SK-N-SH (cell line): Measurements from ENCODE around the gene GPD2.

ENCODE experiments used
- EP300 ChIP-seq, 2 experiments: IDR thresholded peaks; 2 replicates each; pipeline versions ENCODE4 v1.4.0 to v1.6.1; 2012; ENCODE audit warnings: borderline replicate concordance in 1 of 2, low read depth in 1 of 2, low read length in 1 of 2
- FOXJ3 ChIP-seq: sonication (generic); formaldehyde crosslinking; IDR thresholded peaks from 2 replicates; pipeline ENCODE4 v1.5.1; 2020; ENCODE audit warnings: mild to moderate bottlenecking, missing genetic modification reagents
- FOXM1 ChIP-seq: IDR thresholded peaks from 2 replicates; pipeline ENCODE4 v1.4.0; 2012; ENCODE audit warnings: low read depth, mild to moderate bottlenecking
- JUND ChIP-seq: IDR thresholded peaks from 2 replicates; pipeline ENCODE4 v1.4.0; 2012
- MXI1 ChIP-seq: IDR thresholded peaks from 2 replicates; pipeline ENCODE4 v1.6.1; 2012; ENCODE audit warnings: mild to moderate bottlenecking, low read depth, low read length, improper control_type of control experiment
- RAD21 ChIP-seq: IDR thresholded peaks from 2 replicates; pipeline ENCODE4 v1.6.1; 2012; ENCODE audit warnings: mild to moderate bottlenecking, low read length
- RCOR1 ChIP-seq: fragments of 150-350 bp; IDR thresholded peaks from 2 replicates; pipeline ENCODE4 v1.6.1; 2017; ENCODE audit warnings: antibody characterized with exemption, low read length
- RFX5 ChIP-seq: IDR thresholded peaks from 2 replicates; pipeline ENCODE4 v1.6.1; 2012; ENCODE audit warnings: mild to moderate bottlenecking, improper control_type of control experiment, low read length
- SIN3A ChIP-seq: IDR thresholded peaks from 2 replicates; pipeline ENCODE4 v1.6.1; 2012; ENCODE audit warnings: low read depth, mild to moderate bottlenecking, low read length, moderate library complexity, borderline replicate concordance
- TAF1 ChIP-seq: IDR thresholded peaks from 2 replicates; pipeline ENCODE4 v1.6.1; 2012; ENCODE audit warnings: low read depth, mild to moderate bottlenecking, low read length, moderate library complexity, borderline replicate concordance
- TF ChIP-seq, protein P1 (sequence below): fragments of 200-600 bp; sonication (generic); IDR thresholded peaks from 2 replicates; pipeline ENCODE4 v1.6.1; 2017; ENCODE audit warnings: antibody characterized with exemption, mild to moderate bottlenecking, moderate library complexity
- TF ChIP-seq, protein P2 (sequence below): fragments of 150-350 bp; IDR thresholded peaks from 2 replicates; pipeline ENCODE4 v1.6.1; 2017; ENCODE audit warnings: antibody characterized with exemption, low read length, low read depth, borderline replicate concordance
- TF ChIP-seq, protein P3 (sequence below): IDR thresholded peaks from 2 replicates; pipeline ENCODE4 v1.4.0; 2012; ENCODE audit warnings: low read depth, borderline replicate concordance
- TF ChIP-seq, protein P4 (sequence below): IDR thresholded peaks from 2 replicates; pipeline ENCODE4 v1.6.1; 2012; ENCODE audit warnings: mild to moderate bottlenecking, low read depth, low read length, moderate library complexity

DNA sequence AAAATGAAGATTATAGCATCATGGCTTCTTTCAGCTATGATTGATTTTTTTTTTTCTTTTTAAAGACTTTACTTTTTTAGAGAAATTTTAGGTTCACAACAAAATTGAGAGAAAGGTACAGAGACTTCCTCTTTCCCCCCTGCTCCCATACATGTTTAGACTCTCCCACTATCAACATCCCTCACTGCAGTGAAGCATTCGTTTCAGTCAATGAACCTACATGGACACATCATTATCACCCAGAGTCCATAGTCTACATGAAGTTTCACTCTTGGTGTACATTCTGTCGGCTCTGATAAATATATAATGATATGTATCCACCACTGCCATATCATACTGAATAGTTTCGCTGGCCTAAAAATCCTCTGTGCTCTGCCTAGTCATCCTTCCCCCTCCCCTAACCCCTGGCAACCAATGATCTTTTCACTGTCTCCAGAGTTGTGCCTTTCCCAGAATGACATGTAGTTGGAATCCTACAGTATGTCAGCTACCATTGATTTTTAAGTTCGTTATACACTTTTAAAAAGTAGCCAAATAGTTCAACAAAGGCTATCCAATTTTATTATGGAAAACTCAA is 86.8 kb downstream of the GPD2 start:
- TF ChIP-seq, protein P1, sequence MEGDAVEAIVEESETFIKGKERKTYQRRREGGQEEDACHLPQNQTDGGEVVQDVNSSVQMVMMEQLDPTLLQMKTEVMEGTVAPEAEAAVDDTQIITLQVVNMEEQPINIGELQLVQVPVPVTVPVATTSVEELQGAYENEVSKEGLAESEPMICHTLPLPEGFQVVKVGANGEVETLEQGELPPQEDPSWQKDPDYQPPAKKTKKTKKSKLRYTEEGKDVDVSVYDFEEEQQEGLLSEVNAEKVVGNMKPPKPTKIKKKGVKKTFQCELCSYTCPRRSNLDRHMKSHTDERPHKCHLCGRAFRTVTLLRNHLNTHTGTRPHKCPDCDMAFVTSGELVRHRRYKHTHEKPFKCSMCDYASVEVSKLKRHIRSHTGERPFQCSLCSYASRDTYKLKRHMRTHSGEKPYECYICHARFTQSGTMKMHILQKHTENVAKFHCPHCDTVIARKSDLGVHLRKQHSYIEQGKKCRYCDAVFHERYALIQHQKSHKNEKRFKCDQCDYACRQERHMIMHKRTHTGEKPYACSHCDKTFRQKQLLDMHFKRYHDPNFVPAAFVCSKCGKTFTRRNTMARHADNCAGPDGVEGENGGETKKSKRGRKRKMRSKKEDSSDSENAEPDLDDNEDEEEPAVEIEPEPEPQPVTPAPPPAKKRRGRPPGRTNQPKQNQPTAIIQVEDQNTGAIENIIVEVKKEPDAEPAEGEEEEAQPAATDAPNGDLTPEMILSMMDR = no peak
- TF ChIP-seq SIN3A (no peak), RAD21 (no peak), MXI1 (no peak), RCOR1 (no peak), TAF1 (no peak), JUND (no peak), EP300 (IDR thresholded peaks at IDR 0.05; ENCODE audit: borderline replicate concordance in 1 of 2, low read depth in 1 of 2, low read length in 1 of 2) (no peak), FOXM1 (no peak), RFX5 (no peak), FOXJ3 (CRISPR knock-in tag) (no peak)
- TF ChIP-seq, protein P2, sequence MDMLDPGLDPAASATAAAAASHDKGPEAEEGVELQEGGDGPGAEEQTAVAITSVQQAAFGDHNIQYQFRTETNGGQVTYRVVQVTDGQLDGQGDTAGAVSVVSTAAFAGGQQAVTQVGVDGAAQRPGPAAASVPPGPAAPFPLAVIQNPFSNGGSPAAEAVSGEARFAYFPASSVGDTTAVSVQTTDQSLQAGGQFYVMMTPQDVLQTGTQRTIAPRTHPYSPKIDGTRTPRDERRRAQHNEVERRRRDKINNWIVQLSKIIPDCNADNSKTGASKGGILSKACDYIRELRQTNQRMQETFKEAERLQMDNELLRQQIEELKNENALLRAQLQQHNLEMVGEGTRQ = no peak
- TF ChIP-seq, protein P3, sequence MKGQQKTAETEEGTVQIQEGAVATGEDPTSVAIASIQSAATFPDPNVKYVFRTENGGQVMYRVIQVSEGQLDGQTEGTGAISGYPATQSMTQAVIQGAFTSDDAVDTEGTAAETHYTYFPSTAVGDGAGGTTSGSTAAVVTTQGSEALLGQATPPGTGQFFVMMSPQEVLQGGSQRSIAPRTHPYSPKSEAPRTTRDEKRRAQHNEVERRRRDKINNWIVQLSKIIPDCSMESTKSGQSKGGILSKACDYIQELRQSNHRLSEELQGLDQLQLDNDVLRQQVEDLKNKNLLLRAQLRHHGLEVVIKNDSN = no peak
- TF ChIP-seq, protein P4, sequence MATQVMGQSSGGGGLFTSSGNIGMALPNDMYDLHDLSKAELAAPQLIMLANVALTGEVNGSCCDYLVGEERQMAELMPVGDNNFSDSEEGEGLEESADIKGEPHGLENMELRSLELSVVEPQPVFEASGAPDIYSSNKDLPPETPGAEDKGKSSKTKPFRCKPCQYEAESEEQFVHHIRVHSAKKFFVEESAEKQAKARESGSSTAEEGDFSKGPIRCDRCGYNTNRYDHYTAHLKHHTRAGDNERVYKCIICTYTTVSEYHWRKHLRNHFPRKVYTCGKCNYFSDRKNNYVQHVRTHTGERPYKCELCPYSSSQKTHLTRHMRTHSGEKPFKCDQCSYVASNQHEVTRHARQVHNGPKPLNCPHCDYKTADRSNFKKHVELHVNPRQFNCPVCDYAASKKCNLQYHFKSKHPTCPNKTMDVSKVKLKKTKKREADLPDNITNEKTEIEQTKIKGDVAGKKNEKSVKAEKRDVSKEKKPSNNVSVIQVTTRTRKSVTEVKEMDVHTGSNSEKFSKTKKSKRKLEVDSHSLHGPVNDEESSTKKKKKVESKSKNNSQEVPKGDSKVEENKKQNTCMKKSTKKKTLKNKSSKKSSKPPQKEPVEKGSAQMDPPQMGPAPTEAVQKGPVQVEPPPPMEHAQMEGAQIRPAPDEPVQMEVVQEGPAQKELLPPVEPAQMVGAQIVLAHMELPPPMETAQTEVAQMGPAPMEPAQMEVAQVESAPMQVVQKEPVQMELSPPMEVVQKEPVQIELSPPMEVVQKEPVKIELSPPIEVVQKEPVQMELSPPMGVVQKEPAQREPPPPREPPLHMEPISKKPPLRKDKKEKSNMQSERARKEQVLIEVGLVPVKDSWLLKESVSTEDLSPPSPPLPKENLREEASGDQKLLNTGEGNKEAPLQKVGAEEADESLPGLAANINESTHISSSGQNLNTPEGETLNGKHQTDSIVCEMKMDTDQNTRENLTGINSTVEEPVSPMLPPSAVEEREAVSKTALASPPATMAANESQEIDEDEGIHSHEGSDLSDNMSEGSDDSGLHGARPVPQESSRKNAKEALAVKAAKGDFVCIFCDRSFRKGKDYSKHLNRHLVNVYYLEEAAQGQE = no peak
